Upper lobe of left lung (tissue), 6 donors: ENCODE results near the gene LRRC52. TPM values are rescaled to one million over a fixed set of nuclear protein-coding genes. Genes with fewer than 3 reads are reported as not detected.
"Not testable (repeated sequence)": the region's sequence is repeated elsewhere in the genome, so short reads cannot be mapped to it uniquely, and the experiment has no call there.

Experiments
- ATAC-seq, 2 donors: fragments of 200-7000 bp; cut with Tn5 transposase; one replicate each; pipeline ENCODE4 v1.9.1; 2022; ENCODE audit warnings: mild to moderate bottlenecking in 2 of 2, moderate library complexity in 2 of 2; ENCODE audit not compliant: low FRiP score in 2 of 2
- DNase-seq, 2 donors: peaks; one replicate each; pipeline ENCODE4 v3.0.0-alpha.2; 2019 to 2020
- H3K27ac ChIP-seq, 4 donors: fragments of 200-600 bp; sonication (generic); one replicate each; pipeline ENCODE4 v1.5.1; 2016 to 2019
- H3K27me3 ChIP-seq, 4 donors: fragments of 200-600 bp; sonication (generic); one replicate each; pipeline ENCODE4 v1.5.1; 2017 to 2019
- H3K36me3 ChIP-seq, 4 donors: fragments of 200-600 bp; sonication (generic); one replicate each; pipeline ENCODE4 v1.5.1; 2016 to 2019
- H3K4me1 ChIP-seq, 4 donors: fragments of 200-600 bp; sonication (generic); one replicate each; pipeline ENCODE4 v1.5.1; 2018 to 2019
- H3K4me3 ChIP-seq, 4 donors: fragments of 200-600 bp; sonication (generic); one replicate each; pipeline ENCODE4 v1.5.1; 2017 to 2019; ENCODE audit warnings: mild to moderate bottlenecking in 2 of 4, moderate library complexity in 1 of 4
- H3K9me3 ChIP-seq, 4 donors: fragments of 200-600 bp; sonication (generic); one replicate each; pipeline ENCODE4 v1.5.1; 2018 to 2019
- EP300 ChIP-seq, 4 donors: sonication (generic); formaldehyde crosslinking; IDR thresholded peaks; one replicate each; pipeline ENCODE4 v1.5.1; 2017; ENCODE audit warnings: antibody characterized with exemption in 4 of 4, control low read depth in 2 of 4
- POLR2A ChIP-seq, 4 donors: fragments of 450-650 bp; IDR thresholded peaks; one replicate each; pipeline ENCODE4 v1.5.1; 2016 to 2017; ENCODE audit warnings: antibody characterized with exemption in 4 of 4, mild to moderate bottlenecking in 2 of 4
- POLR2AphosphoS5 ChIP-seq, 2 donors: sonication (generic); formaldehyde crosslinking; IDR thresholded peaks; one replicate each; pipeline ENCODE4 v1.5.1; 2017; ENCODE audit warnings: antibody characterized with exemption in 2 of 2
- WGBS, 2 donors: methylation state at CpG; one replicate each; pipeline ENCODE4 v1.1.5; 2017 to 2018; 5-methylcytosine and 5-hydroxymethylcytosine counted together
- total RNA-seq, 6 donors: library from RNA; depleted of rRNA in 4 of 6; stranded (reverse); fragments of >200 nt in 4 of 6; gene quantifications; one replicate each; pipeline versions ENCODE4 v1.1.0 to v1.2.1, GENCODE V29; 2016 to 2021
- TF ChIP-seq, protein P1 (sequence below), 6 experiments: fragments of 450-650 bp in 4 of 6; fragments of 200-600 bp in 2 of 6; sonication (generic) in 2 of 6; IDR thresholded peaks; one replicate each; pipeline ENCODE4 v1.5.1; 2016 to 2019; ENCODE audit warnings: antibody characterized with exemption in 6 of 6
- donor health status: DM: no; HTN: no; CAD: no; lungs with moderate emphysema.
- donor health status: DM: no; HTN: yes; CAD: no; lungs with severe emphysema.

LRRC52 gene
- total RNA-seq, 6 donors from 2014 or later = 0.44 to 1.7 (median 0.46) TPM; not detected in 3

DNA sequence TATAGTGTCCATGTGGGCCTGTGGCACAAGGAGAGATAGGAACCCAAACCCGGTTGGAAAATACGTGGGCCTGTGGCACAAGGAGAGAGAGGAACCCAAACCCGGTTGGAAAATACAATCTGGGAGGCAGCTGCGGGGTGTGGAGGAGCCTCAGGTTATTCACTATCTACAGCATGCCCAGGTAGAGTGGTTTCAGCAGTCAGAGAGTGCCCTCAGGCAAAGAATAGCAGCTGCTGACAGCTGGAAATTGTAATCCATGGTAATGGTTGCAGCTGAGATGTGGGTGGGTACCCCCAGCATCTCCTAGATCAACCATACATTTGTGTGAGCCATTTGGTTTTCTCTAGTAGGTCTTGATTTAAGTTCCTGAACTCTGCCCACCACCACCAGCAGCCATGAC lies 61.4 kb downstream of the LRRC52 start:
- no peak for ATAC-seq
- Histone ChIP-seq H3K4me1 (peaks cover 0 to 10% (median 3%) of the 10 kb centered on the region in 4 donors), H3K4me3 (no peak overlapping the region), H3K27ac (no peak overlapping the region), H3K36me3 (no peaks in the 10 kb centered on the region), H3K27me3 (no peaks in the 10 kb centered on the region), H3K9me3 (no peaks in the 10 kb centered on the region)
- DNase-seq = no peak
- WGBS, 2 donors = 93 to 95% methylated on average over 4 of the region's 4 CpGs
- TF ChIP-seq POLR2A (IDR thresholded peaks at IDR 0.05) = no peak
- no peak for TF ChIP-seq EP300 (IDR thresholded peaks at IDR 0.05)
- no peak for TF ChIP-seq POLR2AphosphoS5 (IDR thresholded peaks at IDR 0.05)
- TF ChIP-seq, protein P1, sequence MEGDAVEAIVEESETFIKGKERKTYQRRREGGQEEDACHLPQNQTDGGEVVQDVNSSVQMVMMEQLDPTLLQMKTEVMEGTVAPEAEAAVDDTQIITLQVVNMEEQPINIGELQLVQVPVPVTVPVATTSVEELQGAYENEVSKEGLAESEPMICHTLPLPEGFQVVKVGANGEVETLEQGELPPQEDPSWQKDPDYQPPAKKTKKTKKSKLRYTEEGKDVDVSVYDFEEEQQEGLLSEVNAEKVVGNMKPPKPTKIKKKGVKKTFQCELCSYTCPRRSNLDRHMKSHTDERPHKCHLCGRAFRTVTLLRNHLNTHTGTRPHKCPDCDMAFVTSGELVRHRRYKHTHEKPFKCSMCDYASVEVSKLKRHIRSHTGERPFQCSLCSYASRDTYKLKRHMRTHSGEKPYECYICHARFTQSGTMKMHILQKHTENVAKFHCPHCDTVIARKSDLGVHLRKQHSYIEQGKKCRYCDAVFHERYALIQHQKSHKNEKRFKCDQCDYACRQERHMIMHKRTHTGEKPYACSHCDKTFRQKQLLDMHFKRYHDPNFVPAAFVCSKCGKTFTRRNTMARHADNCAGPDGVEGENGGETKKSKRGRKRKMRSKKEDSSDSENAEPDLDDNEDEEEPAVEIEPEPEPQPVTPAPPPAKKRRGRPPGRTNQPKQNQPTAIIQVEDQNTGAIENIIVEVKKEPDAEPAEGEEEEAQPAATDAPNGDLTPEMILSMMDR (IDR thresholded peaks at IDR 0.05) = no peak

GRCh38 chr1:165606676-165607075 lies 62.9 kb downstream of the LRRC52 start:
- not testable (repeated sequence) for DNase-seq, H3K27ac ChIP-seq
- WGBS, 2 donors = 84 to 91% methylated on average over 11 to 12 of the region's 12 CpGs

DNA sequence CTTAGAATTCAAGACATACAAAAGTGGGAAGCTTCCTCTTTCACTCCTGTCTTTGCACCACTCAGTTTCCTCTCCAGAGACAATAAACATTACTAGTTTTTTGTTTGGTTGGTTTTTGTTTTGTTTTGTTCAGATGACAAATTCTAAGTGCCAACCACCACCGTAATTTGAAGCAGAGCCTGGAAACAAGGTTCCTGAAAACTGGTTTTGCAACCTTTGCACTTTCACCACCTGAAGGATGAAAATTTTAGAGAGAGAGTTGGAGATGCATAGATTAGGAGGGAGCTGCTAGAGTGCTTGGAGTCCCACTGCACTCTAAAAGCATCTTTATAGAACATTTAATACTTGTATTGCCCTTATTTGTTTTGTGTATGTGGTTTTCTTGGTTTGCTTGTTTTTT lies 67.1 kb downstream of the LRRC52 start:
- H3K4me3 ChIP-seq = no peak overlapping the region
- WGBS, 2 donors = 13 to 22% methylated on average over 1 of the region's 1 CpG

More at GRCh38 chr1:165606676-165607075, 62.9 kb downstream of the LRRC52 start:
- H3K4me3 ChIP-seq, H3K9me3 ChIP-seq, ATAC-seq, H3K4me1 ChIP-seq, H3K27me3 ChIP-seq, H3K36me3 ChIP-seq: not testable (repeated sequence)

GRCh38 chr1:165612062-165612461 lies 68.3 kb downstream of the LRRC52 start:
- Histone ChIP-seq H3K27me3 (no peaks in the 10 kb centered on the region), H3K9me3 (peaks cover 0 to 5% (median 0%) of the 10 kb centered on the region in 4 donors), H3K27ac (no peak overlapping the region), H3K4me3 (no peak overlapping the region), H3K4me1 (peaks cover 0 to 10% (median 3%) of the 10 kb centered on the region in 4 donors), H3K36me3 (no peaks in the 10 kb centered on the region)
- no peak for DNase-seq
- TF ChIP-seq POLR2AphosphoS5 (IDR thresholded peaks at IDR 0.05) (no peak), EP300 (IDR thresholded peaks at IDR 0.05) (no peak), POLR2A (IDR thresholded peaks at IDR 0.05) (no peak)
- 88 to 95% methylated on average over 3 of the region's 3 CpGs for WGBS, 2 donors
- no peak for ATAC-seq

More for the DNA sequence above, 67.1 kb downstream of the LRRC52 start:
- Histone ChIP-seq H3K27ac (no peak overlapping the region), H3K4me1 (peaks cover 0 to 2% (median 0%) of the 10 kb centered on the region in 4 donors), H3K36me3 (no peaks in the 10 kb centered on the region), H3K9me3 (peaks cover 0 to 5% (median 0%) of the 10 kb centered on the region in 4 donors), H3K27me3 (no peaks in the 10 kb centered on the region)
- TF ChIP-seq EP300 (IDR thresholded peaks at IDR 0.05) = no peak
- TF ChIP-seq, protein P1 (IDR thresholded peaks at IDR 0.05) = no peak
- TF ChIP-seq POLR2AphosphoS5 (IDR thresholded peaks at IDR 0.05) = no peak
- no peak for TF ChIP-seq POLR2A (IDR thresholded peaks at IDR 0.05)
- ATAC-seq (no peak), DNase-seq (no peak)

Other genes starting within 250 kb of the LRRC52 start
- gene LMX1A, start 187.3 kb upstream of the LRRC52 start, total RNA-seq = under 1 TPM in 2 of 6 donors, not detected in 4; 0.33 to 0.67 TPM
- gene RXRG, start 98.9 kb upstream of the LRRC52 start, total RNA-seq = 1 to 10 TPM in 4 of 6 donors, not detected in 2; 2.3 to 6.1 (median 3.4) TPM
- gene MGST3, start 87.2 kb downstream of the LRRC52 start, total RNA-seq = 100 to 1,000 TPM in 5 of 6 donors, 10 to 100 TPM in 1; 49.2 to 250 (median 202) TPM
- 10 to 100 TPM; 29.3 to 64.1 (median 48.1) TPM for gene ALDH9A1, start 154.6 kb downstream of the LRRC52 start, total RNA-seq
- 10 to 100 TPM; 10.5 to 82.4 (median 55.8) TPM for gene TMCO1, start 224.9 kb downstream of the LRRC52 start, total RNA-seq